HG03378 (cell line): ENCODE data around the gene ADORA3.
"Not testable (repeated sequence)": the region's sequence is repeated elsewhere in the genome, so short reads cannot be mapped to it uniquely, and the experiment has no call there.

Source experiments
- ATAC-seq: cut with Tn5 transposase; IDR thresholded peaks from one replicate; pipeline ENCODE4 v1.9.1; 2021; ENCODE audit warnings: mild to moderate bottlenecking, moderate library complexity; ENCODE audit not compliant: unreplicated experiment

ADORA3 gene

DNA sequence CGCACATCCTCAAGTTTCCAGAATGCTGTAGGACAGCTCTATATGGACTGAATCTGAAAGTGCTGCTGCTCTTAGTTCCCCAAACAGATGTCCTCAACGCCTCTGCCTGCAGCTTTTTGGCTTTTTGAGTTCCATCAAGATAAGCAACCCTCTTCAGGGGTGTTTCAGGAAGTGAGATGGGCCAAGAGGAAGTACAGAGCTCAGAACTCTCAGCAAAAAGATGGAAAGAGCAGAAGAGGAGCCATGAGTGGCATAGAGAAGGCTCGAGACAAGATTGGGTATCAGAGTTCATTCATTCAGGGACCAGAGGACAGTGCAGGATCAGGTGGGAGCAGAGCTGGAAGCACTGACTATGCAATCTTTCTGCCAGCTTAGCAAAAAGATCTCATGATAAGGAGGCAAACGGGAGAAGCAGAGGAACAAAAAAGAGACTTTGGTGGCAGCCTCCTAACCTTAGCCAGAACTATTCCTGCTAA is at the start of gene ADORA3, which contains the start of gene TMIGD3:
Gene ADORA3, minus strand, starts transcription at position 49 of the 476 bp plus-strand sequence. CDS start 279 bp downstream, outside the sequence.
Gene TMIGD3, minus strand, starts transcription at position 49 of the 476 bp plus-strand sequence. CDS start 279 bp downstream, outside the sequence.
- ATAC-seq: no peak

- no peak for ATAC-seq
Measured at GRCh38 chr1:111553196-111553595, 49.8 kb upstream of the ADORA3 start.

DNA sequence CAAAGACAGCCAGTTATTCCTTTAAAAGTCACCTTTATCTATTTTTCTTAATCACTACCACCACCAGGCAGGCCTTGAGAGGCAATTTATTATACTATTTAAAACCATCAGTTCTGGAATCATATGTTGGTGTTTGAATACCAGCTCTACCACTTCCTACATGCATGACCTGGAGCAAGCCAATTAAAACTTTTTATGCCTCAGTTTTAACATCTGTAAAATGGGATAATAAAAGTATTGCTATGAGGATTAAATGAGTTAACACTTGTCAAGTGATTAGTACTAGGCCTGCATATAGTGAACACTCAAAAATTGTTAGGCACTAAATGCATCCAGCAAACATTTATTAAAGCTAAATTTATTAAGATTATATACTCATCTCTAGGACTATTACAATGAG is 49.2 kb upstream of the ADORA3 start:
- ATAC-seq: no peak

GRCh38 chr1:111551623-111552411 is 48.4 kb upstream of the ADORA3 start:
- no peak for ATAC-seq

DNA sequence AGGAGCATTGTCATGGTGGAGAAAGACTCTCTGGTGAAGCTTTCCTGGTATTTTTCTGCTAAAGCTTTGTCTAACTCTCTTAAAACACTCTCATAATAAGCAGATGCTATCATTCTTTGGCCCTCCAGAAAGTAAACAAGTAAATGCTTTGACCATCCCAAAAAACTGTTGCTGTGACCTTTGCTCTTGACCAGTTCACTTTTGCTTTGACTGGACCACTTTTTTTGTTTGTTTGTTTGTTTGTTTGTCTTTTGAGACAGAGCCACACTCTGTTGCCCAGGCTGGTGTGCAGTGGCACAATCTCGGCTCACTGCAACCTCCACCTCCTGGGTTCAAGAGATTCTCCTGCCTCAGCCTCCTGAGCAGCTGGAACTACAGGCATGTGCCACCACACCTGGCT is 44.4 kb upstream of the ADORA3 start:
- not testable (repeated sequence) for ATAC-seq

DNA sequence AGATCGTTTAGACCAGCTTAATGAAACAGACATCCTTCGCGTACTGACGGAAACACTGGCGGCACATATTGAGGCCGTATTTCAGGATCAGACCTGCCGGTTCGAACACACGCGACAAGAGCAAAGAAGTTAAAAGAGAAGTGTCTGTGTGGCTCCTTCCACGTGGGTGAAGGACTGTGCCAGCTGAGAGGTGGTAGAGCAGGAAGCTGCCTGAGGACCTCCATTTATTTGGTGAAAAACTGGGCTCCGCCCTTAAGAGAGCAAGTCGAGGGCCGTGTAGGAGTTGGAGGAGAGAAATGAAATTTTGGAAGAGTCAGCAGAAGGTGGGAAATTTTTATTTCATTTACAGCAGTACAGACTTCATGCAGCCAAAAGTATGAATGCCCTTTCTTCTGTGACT is 38.8 kb upstream of the ADORA3 start:
- ATAC-seq: no peak

DNA sequence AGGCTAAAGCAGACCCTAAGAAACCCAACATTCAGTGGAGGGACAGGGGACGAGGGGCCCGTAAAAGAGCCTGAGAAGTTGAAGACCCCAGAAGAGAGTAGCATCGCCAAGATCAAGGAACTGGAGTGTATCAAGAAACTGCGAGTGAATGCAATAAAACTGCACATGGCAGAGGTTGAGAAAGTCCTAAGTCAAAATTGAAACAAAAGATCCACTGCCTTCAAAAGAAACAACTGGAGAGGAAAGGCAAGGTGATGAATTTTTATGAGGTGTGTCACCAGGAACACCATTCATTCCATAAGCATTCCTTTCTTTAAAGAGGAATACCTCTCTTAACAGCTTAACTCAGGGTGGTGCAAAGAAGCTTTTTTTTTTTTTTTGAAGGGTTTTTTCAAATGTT is 38.3 kb upstream of the ADORA3 start:
- no peak for ATAC-seq

GRCh38 chr1:111540928-111541327 is 37.5 kb upstream of the ADORA3 start:
- ATAC-seq: no peak

- no peak for ATAC-seq
Measured at GRCh38 chr1:111538343-111539025, 35.1 kb upstream of the ADORA3 start.

GRCh38 chr1:111535256-111536191 is 32.1 kb upstream of the ADORA3 start:
- ATAC-seq: no peak

GRCh38 chr1:111520053-111520452 is 16.6 kb upstream of the ADORA3 start:
- no peak for ATAC-seq

- ATAC-seq: no peak
Measured at GRCh38 chr1:111517469-111518225, 14.2 kb upstream of the ADORA3 start.

- ATAC-seq: peak; percentile 56
Measured at GRCh38 chr1:111516005-111516535, 12.6 kb upstream of the ADORA3 start.

GRCh38 chr1:111515291-111516004 is 12.0 kb upstream of the ADORA3 start:
- peak; percentile 8 for ATAC-seq

GRCh38 chr1:111513410-111514020 is 10.1 kb upstream of the ADORA3 start:
- no peak for ATAC-seq

GRCh38 chr1:111512931-111513330 is 9.5 kb upstream of the ADORA3 start:
- no peak for ATAC-seq

DNA sequence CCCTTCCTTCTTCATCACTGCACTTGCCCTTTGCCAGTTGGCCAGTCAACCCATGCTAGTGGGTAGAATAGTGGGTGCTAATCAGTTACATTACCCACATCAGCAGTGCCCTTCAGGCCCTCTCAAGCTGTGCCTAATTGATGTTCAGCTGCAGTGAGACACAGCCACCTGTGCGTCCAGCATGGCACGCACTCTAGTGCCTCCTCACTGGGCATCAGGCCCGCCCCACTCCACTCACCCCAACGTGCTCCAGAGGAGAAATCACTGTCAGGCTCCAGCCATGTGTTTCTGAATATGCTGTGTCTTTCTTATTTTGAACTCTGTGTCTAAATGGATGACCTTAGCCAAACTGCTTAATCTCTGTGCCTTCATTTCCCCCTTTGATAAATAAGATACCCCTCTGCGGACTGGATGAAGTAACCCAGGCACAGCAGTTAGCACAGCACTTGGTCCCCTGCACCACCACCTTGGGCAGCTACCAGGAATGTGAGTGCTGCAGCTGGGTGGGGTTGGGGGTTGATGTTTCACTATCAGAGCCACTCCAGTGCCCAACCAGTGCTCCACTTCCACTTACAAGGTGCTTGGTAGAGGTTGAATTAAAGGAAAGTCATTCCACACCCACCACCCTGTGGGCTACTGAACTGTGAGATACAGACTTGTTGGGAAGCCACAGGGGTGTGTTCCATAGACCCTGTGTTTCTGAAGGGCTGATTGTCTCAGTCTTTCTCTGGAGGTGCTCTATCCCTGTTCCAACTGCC is 8.9 kb upstream of the ADORA3 start:
- no peak for ATAC-seq

DNA sequence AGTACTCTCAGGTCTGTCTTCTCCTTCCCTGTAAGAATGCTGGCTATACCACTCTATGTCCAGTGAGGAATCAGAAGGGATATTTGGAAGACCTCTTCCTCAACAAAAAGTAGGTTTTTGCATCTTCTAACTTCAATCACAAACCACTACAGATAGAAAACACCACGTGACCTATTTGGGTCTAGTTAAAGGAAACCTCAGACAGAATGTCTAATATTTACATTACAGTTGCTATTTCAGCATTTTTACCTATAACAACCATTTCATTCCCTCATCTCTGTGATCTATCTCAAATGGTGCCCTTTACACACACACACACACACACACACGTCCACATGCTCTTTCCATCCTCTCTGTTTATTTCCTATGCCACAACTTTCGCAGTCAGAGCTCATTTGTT is 7.9 kb upstream of the ADORA3 start:
- ATAC-seq: no peak
